Suprapubic skin (tissue), 4 donors: ENCODE data around the gene PARN. TPM values are rescaled to one million over a fixed set of nuclear protein-coding genes. Genes with fewer than 3 reads are reported as not detected.
A peak's percentile ranks its signal among the peaks of the same experiment; 100 is the strongest.

ENCODE experiments used
- DNase-seq, 2 donors: peaks; one replicate each; pipeline ENCODE4 v3.0.0-alpha.2; 2019; ENCODE audit warnings: low spot score in 2 of 2
- H3K27ac ChIP-seq: fragments of 200-600 bp; sonication (generic); one replicate; pipeline ENCODE4 v1.5.1; 2019
- H3K27me3 ChIP-seq: fragments of 200-600 bp; sonication (generic); one replicate; pipeline ENCODE4 v1.5.1; 2019
- H3K36me3 ChIP-seq: fragments of 200-600 bp; sonication (generic); one replicate; pipeline ENCODE4 v1.5.1; 2019
- H3K4me1 ChIP-seq: fragments of 200-600 bp; sonication (generic); one replicate; pipeline ENCODE4 v1.5.1; 2019
- H3K4me3 ChIP-seq: fragments of 200-600 bp; sonication (generic); one replicate; pipeline ENCODE4 v1.5.1; 2019; ENCODE audit warnings: mild to moderate bottlenecking
- H3K9me3 ChIP-seq: fragments of 200-600 bp; sonication (generic); one replicate; pipeline ENCODE4 v1.5.1; 2019
- CTCF ChIP-seq, 2 donors: fragments of 200-600 bp in 1 of 2; fragments of 450-650 bp in 1 of 2; sonication (generic) in 1 of 2; IDR thresholded peaks; one replicate each; pipeline ENCODE4 v1.5.1; 2016 to 2019; ENCODE audit warnings: antibody characterized with exemption in 2 of 2, mild to moderate bottlenecking in 1 of 2, moderate library complexity in 1 of 2
- EP300 ChIP-seq: sonication (generic); formaldehyde crosslinking; IDR thresholded peaks from one replicate; pipeline ENCODE4 v1.6.1; 2017; ENCODE audit warnings: antibody characterized with exemption
- POLR2A ChIP-seq, 2 donors: fragments of 450-650 bp; IDR thresholded peaks; one replicate each; pipeline ENCODE4 v1.6.1; 2017; ENCODE audit warnings: antibody characterized with exemption in 2 of 2, mild to moderate bottlenecking in 2 of 2, moderate library complexity in 2 of 2
- POLR2AphosphoS5 ChIP-seq, 3 donors: sonication (generic); formaldehyde crosslinking; IDR thresholded peaks; one replicate each; pipeline ENCODE4 v1.6.1; 2017; ENCODE audit warnings: antibody characterized with exemption in 3 of 3
- WGBS: methylation state at CpG from one replicate; pipeline ENCODE4 v1.1.5; 2018; 5-methylcytosine and 5-hydroxymethylcytosine counted together
- total RNA-seq, 4 donors: library from RNA; depleted of rRNA; stranded (reverse); fragments of >200 nt; gene quantifications; one replicate each; pipeline ENCODE4 v1.1.0, GENCODE V29; 2016

Gene PARN
- total RNA-seq, 4 donors from 2014 or later = 33.7 to 44.6 (median 37.1) TPM

- 93% methylated on average over 3 of the region's 3 CpGs for WGBS
- Histone ChIP-seq H3K36me3 (peaks cover 7% of the 10 kb centered on the region), H3K27ac (no peak overlapping the region), H3K27me3 (no peaks in the 10 kb centered on the region), H3K9me3 (no peaks in the 10 kb centered on the region), H3K4me1 (peaks cover 31% of the 10 kb centered on the region), H3K4me3 (no peak overlapping the region)
- no peak for DNase-seq
- TF ChIP-seq POLR2A (IDR thresholded peaks at IDR 0.05) = no peak
Observed at GRCh38 chr16:14531101-14531500, 99.0 kb downstream of the PARN start.

GRCh38 chr16:14530046-14530445 is 100.0 kb downstream of the PARN start:
- Histone ChIP-seq H3K36me3 (peaks cover 7% of the 10 kb centered on the region), H3K27ac (no peak overlapping the region), H3K4me3 (no peak overlapping the region), H3K4me1 (peaks cover 31% of the 10 kb centered on the region), H3K9me3 (no peaks in the 10 kb centered on the region), H3K27me3 (no peaks in the 10 kb centered on the region)
- no peak for DNase-seq
- 69% methylated on average over 2 of the region's 2 CpGs for WGBS
- TF ChIP-seq POLR2A (IDR thresholded peaks at IDR 0.05) = no peak
- TF ChIP-seq CTCF (IDR thresholded peaks at IDR 0.05) = no peak
- no peak for TF ChIP-seq EP300
- TF ChIP-seq POLR2AphosphoS5 (IDR thresholded peaks at IDR 0.05) = no peak

- peak; percentile 82 for DNase-seq
- Histone ChIP-seq H3K9me3 (no peaks in the 10 kb centered on the region), H3K27me3 (no peaks in the 10 kb centered on the region), H3K27ac (no peak overlapping the region), H3K4me1 (peaks cover 33% of the 10 kb centered on the region), H3K36me3 (peaks cover 7% of the 10 kb centered on the region), H3K4me3 (peak overlapping the region; percentile 32)
- 20% methylated on average over 11 of the region's 11 CpGs for WGBS
- TF ChIP-seq POLR2AphosphoS5 (IDR thresholded peaks at IDR 0.05) (peak in 2 of 3 donors; percentile 54 to 82), CTCF (IDR thresholded peaks at IDR 0.05) (peak; percentile 52 to 68), EP300 (no peak)
Observed at GRCh38 chr16:14529010-14529669, 100.9 kb downstream of the PARN start.

- TF ChIP-seq POLR2AphosphoS5 (IDR thresholded peaks at IDR 0.05) (no peak), POLR2A (IDR thresholded peaks at IDR 0.05) (no peak), EP300 (no peak), CTCF (IDR thresholded peaks at IDR 0.05) (no peak)
- DNase-seq = no peak
- Histone ChIP-seq H3K27me3 (no peaks in the 10 kb centered on the region), H3K9me3 (no peaks in the 10 kb centered on the region), H3K4me3 (no peak overlapping the region), H3K27ac (peak overlapping the region; percentile 2), H3K36me3 (peaks cover 3% of the 10 kb centered on the region), H3K4me1 (peaks cover 33% of the 10 kb centered on the region)
- 77% methylated on average over 4 of the region's 4 CpGs for WGBS
Observed at GRCh38 chr16:14528306-14528705, 101.8 kb downstream of the PARN start.

GRCh38 chr16:14527411-14528044 is 102.5 kb downstream of the PARN start:
- H3K4me1 ChIP-seq = peaks cover 33% of the 10 kb centered on the region
- 29% methylated on average over 5 of the region's 5 CpGs for WGBS
- no peaks in the 10 kb centered on the region for H3K9me3 ChIP-seq
- H3K27ac ChIP-seq = peak overlapping the region; percentile 2
- H3K27me3 ChIP-seq = no peaks in the 10 kb centered on the region
- TF ChIP-seq POLR2A (IDR thresholded peaks at IDR 0.05) (no peak), POLR2AphosphoS5 (IDR thresholded peaks at IDR 0.05) (peak in 1 of 3 donors; percentile 48)
- peak in 1 of 2 donors; percentile 69 for DNase-seq
- H3K36me3 ChIP-seq = peaks cover 3% of the 10 kb centered on the region
- no peak overlapping the region for H3K4me3 ChIP-seq

GRCh38 chr16:14525596-14525995 is 104.5 kb downstream of the PARN start:
- 95% methylated on average over 5 of the region's 5 CpGs for WGBS
- TF ChIP-seq CTCF (IDR thresholded peaks at IDR 0.05) (no peak), POLR2A (IDR thresholded peaks at IDR 0.05) (no peak), EP300 (no peak), POLR2AphosphoS5 (IDR thresholded peaks at IDR 0.05) (no peak)

More at GRCh38 chr16:14525596-14525995, 104.5 kb downstream of the PARN start:
- H3K9me3 ChIP-seq = no peaks in the 10 kb centered on the region
- no peak overlapping the region for H3K4me3 ChIP-seq
- H3K27me3 ChIP-seq = no peaks in the 10 kb centered on the region
- H3K36me3 ChIP-seq = peaks cover 3% of the 10 kb centered on the region
- no peak for DNase-seq
- peaks cover 33% of the 10 kb centered on the region for H3K4me1 ChIP-seq
- H3K27ac ChIP-seq = no peak overlapping the region
